ELR (cell line): ENCODE results near the gene RAPGEF4.

Experiments
- DNase-seq: peaks from one replicate; pipeline ENCODE4 v3.0.0-alpha.2; 2015; ENCODE audit warnings: low read depth

RAPGEF4 gene

DNA sequence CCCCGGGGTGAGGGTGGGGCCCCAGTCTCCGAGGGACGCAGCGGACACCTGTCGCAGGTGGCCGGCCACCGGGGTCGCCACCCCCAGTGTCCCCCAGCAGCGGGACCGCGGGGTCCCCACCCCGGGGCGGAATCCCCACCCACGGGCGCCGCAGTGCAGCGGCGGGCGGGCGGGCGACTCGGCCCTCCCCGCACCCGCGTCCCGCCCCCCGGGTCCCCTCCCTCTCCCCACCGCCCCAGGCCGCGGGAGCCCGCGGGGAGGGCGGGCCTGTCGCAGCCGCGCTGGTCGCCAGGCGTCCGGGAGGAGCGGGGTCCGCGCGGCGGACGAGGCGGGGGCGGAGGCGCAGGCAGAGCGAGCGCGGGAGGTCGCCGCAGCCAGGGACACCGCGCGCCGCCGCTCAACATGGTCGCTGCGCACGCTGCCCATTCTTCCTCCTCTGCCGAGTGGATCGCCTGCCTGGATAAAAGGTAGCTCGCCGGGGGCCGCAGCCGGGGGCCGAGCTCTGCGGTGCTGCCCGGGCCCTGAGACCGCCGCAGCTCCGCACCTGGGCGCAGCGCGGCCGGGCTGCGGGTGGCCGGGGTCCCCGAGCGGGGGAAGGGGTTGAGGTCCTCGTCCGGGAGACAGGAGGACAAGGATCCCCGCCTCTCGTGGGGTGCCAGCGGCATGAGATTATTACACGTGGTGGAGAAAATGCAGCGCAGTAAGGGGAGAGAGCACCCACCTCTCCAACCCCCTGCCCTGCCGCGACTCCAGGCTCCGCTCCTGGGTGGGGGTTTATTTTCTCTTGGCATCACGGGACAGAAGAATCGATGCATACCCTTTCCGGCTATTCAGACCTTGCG is at the start of gene RAPGEF4:
TSS of gene RAPGEF4 (plus strand) at position 264 of the 842 bp plus-strand sequence. CDS start at position 403, 139 bp downstream.
- peak; percentile 8 for DNase-seq

DNA sequence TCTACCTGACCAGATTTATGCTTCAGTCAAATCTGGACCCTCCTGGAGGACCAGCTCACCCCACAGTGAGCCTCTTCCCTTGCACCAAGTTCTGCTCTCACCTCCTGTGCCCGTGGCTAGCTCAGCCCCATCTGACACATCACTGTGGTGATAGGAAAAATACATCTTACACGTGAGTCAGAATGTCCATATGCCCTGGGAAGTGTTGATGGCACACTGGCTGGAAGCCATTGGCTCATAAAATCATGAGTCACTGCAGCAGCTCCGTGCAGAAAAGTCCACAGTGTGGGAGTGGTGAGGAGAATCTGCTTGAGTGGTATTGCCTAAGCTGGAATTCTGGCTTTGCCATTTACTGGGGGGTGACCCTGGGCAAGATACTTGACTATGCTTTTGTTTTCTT is 42.6 kb upstream of the RAPGEF4 start:
- DNase-seq, result peak; percentile 98

DNA sequence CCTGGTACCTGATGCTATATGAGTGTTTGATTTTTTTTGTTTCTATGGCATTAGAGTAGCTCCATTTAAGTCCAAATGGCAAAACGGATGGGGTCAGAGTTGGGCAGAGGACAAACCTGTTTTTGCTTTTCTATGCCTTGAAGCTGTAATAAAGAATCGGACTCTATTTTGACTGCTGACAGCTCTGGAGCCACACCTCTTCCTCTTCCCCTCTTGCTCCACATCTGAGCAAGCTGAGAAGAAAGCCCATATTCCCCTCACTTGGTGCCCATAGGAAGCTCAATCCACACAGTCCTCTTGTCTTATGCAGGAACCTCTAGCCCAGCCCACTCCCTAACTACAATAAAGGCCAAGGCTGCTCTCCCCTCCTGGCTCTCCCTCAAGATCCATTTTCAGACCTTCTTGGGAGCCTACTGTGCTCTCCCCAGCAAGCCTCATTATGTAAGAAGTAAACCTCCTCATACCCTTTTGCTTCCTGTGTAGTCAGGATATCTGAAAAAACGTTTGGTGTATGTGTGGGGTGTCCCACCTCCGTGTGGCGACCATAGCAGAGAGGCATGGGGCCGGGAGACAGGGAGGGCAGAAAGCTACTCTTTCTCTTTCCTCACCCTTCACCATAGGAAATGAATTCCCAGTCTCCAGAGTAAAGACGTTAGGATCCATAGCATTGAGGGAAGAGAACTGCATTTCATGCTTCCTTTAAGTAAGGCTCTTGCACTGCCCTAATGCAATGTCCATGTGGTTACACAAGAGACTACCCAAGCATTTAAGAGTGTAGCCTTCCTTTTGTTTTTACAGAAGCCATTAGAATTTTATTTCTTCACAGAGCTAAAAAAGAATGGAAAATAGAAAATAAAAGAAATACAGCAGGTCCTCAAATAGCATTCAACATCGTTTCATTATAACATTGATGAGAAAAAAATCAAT is 41.9 kb upstream of the RAPGEF4 start:
- DNase-seq, result peak; percentile 29

DNA sequence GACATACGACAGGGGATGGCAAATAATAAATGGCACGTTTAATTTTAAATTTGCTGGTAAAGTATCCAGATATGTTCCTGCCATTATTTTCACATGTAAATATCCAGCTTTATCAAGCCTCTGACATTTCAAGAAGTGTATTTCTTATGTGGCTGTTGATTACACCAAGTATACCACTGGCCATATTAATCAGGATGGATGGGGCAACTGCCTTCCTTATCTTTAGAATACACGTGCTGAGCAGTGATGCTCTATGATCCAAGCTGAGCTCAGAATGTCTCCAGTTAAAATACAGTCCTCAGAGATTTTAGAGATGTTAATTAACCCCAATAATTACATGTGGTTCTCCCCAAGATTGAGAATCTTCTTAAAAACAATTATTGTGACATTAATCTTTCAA is 38.3 kb upstream of the RAPGEF4 start:
- no peak for DNase-seq

DNA sequence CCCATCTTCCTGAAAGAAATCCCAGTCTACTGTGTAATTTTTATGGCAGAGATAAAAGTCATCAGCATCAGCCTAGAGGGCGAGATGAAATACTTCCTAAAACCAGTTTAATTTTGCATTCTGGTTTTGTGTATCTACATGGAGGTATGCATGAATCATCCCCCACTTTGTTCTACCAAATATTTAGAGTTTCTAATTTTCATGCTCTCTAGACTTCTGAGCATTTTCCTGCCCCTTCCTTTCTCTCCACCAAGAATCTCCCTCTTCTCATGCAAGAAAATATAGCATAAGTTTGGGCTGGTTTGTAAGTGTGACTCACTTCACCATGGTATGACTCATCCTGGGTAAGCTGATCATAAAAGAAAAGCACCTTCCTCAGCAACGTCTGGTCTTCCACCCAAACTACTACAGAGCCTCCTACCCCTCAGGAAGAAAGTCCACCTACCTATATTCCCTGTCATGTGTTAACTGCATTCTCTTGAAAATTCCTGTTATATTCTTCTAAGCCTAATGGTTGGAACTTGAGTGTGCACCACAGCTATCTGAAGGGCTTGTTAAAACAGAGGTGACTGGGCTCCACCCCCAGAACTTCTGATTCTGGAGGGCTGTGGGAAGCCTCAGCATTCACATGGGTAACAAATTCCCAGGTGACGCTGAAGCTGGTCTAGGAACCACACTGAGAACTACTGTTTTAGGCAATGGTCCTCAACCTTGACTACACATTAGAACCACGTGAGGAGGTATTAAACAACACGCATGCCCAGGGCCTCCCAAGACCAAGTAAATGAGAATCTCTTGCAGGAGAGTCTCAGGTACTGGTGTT is 37.4 kb upstream of the RAPGEF4 start:
- DNase-seq, result peak; percentile 97

DNA sequence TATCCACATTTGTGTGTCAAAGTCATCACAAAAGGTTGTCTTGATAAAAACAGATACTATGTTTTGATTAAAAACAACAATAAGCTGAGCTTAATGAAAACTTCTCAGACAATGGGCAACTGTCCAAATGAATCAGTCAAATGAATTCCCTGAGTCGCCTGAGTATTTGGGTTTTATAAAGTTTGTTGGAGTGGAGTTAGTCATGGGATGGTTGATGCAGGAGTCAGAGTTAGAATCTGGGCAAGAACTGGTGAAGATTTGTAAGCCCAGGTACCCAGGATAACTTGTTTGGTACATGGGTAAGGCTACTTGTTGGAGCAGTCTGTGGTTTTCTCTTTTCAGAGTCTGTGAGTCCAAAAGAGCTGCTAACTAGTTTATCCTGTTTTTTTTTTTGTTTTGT is 34.4 kb upstream of the RAPGEF4 start:
- DNase-seq, result peak; percentile 95

DNA sequence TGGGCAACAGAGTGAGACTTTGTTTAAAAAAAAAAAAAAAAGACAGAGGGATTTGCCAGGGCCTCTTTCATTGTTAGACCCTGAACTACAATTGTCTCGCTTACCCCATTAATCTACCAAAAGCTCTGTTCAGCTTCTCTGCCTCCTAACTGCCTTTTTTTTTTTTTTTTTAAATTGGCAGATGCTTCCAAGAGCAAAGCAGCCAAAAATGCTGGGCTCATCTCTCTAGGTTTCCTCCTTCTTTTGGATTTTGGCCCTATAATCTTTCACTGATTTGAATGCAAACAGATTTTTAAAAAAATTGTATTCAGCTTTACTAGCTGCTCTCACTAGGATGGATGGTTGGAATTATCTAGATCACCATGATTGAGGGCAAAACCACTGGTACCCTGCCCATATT is 33.2 kb upstream of the RAPGEF4 start:
- no peak for DNase-seq

DNA sequence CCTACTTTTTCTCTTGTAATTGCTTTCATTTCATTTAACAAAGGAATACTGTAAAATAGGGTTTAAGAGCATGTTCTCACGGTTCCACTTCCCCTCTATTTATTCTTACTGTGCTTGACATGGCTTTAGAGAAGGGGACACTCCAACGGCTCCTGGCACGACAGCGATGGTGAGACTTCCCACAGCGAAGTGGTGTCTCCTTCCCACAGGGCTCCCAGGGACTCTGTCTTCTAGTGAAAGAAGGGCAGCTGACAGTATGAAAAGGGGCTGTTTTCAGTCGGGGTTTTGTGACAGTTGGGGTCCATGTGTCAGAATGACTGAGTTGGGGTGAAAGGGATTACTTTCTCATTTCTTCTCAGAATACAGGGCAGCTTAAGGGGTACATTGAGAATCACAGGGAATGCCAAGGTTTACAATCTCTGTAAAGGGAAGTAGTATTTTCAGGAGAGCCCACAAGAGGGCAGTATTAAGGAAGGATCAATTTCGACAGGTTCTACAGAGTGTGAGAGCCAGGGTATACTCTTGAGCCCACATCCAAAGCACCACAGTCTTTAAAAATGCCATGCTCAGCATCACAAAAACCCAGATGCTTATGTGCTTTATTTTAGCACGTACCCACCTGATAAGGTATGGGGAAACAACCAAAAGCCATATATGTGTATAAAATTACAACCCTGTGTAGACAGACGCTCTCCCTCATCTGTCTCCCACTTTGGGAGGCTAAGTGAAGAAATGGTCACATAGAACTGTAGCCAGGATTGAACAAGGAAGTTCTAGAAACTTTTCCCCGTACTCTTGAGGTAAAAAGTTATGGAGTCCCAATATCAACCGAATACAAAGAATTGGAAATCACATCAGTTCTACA is 31.3 kb upstream of the RAPGEF4 start:
- DNase-seq, result peak; percentile 67

DNA sequence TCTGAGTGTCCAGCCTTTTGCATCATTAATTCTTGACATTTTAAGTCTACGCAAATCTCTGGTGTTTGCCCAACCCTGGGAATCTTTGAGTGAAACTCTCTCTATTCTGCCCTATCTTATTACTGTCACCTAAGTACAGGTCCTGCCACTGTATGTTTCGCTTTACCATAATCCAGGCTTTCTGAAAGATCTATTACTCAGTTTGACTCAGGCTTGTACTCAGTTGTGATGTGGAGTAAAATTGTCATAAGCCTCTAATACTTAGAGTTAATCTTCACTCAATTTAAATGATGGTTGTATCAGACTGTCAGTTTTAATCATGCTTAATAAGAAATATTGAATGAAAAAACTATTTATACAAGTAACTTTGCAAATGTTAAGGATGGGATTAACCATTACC is 30.3 kb upstream of the RAPGEF4 start:
- DNase-seq, result no peak

DNA sequence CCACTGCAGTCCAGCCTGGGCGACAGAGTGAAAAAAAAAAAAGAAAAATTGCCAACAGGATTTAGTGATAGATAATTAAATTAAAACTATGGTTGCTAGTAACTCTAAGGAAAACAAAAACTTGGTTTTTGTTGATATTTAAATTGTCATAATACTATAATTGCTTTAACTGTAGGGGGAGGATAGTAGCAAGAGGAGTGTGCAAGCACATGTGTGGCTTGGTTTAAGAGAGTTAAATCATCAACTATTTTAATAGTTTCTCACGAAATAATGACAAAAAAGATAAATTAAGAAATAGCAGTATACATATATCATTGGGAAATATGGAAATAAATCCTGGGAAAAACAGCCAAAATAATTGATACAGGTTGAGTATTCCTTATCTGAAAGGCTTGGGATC is 27.4 kb upstream of the RAPGEF4 start:
- DNase-seq, result no peak

DNA sequence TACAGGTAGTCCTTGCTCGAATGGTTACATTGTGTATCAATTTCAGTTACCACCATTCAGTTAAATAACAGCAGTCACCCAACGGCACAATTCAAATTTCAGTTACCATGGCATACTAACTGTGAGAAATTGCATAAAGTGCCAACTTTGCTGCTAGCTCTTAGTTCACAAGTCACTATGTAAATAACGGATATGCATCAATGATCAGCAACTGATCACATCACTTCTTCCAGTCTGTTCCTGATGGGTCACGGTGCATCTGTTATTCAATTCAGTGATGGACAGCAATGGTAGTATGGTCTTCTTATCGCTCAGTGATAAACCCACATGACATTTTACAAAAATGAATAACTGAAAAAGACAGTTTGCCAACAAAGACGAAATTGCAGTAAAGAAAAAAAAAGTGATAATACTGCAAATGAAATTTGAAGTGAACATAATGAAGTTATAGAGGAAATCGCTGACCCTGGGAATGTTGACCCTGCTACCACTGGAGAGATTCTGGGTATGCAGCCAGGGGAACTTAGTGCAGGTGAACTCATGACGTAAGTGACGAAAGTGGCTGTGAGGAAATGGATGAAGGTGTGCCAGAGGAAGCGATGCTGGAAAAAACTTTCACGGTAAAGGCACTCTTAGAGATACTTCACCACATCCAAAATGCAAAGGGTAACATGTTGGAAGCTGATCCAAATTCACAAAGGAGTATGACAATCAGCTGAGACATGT is 25.9 kb upstream of the RAPGEF4 start:
- no peak for DNase-seq

DNA sequence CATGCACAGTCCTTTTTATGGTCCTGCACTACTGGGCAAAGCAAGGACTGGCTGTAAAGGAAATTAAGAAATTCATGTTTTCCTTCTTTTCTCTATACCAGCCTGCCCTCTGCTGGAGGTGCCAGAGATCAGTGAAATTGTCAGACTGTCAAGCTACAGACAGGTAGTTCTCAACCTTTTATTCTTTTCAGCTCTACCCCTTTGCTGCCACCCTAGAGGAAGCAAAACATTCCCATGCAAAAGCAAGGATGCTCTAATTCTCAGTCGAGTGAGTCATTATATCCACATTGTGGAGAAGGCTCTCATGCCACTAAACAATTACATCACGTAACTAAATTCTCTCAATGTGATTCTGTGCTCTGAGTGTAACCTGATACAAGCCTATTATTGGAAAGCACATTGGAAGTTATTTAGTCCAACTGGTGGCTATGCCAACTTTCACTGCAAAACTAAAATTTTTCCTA is 25.0 kb upstream of the RAPGEF4 start:
- DNase-seq, result peak; percentile 86

DNA sequence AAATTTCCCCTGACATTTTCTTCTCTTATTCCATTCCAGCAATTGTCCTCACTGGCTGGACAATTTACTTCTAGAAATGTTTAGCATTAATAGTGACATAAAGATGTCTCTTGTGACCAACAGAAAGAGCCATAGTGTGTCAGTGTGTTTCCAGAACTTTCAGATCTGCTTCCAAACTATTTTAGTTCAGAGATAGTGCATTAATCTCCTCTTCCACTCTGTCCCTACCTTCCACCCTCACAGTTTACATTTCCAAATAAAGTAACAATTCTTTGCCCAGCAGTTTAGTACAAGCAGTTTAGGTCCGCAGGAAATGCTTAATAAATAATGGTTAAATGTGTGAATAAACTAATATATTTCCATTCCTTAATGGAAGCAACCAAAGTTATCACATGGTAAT is 24.5 kb upstream of the RAPGEF4 start:
- DNase-seq, result no peak

DNA sequence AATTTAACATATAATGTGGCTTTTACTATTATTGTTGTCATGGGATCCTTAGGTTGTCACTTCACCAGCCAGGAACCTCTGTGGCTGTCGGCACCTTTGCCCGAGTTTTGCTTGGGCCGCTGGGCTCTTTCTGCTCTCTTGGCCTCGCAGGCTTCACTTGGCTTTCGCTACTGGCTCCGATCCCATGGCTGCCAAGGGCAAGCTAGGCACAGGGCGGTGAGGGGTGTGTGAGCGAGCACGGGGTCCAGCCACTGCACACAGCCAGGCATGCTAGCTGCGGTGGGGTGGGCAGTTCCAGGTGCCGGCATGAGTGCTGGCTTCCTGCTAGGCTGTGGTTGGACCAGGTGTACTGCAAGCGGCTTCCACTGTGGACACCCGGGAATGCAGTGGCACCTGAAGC is 23.4 kb upstream of the RAPGEF4 start:
- no peak for DNase-seq

DNA sequence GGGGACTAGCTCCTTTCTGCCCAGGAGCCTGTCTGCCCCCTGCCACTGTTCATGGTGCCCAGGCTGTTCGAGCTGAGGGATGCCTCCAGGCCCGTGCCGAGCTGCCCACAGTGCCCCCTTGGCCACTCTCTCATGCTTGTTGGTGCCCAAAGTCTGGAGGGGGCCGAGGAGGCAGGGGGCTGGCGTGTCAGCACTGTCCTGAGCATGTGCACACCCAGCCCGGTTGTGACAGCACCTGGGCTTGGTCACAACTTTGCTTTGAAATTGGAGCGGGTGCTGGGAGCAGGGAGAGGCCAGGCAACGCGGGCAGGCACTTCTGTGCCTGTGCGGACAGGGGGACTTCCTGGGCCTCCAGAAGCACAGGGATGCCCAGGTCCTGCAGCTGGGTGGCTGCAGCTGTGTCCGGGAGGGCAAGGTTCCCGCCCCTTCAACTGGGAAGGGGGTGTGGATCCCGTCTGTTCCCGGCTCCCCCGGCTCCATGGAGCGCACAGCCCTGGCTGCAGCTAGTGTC is 22.2 kb upstream of the RAPGEF4 start:
- DNase-seq, result no peak

DNA sequence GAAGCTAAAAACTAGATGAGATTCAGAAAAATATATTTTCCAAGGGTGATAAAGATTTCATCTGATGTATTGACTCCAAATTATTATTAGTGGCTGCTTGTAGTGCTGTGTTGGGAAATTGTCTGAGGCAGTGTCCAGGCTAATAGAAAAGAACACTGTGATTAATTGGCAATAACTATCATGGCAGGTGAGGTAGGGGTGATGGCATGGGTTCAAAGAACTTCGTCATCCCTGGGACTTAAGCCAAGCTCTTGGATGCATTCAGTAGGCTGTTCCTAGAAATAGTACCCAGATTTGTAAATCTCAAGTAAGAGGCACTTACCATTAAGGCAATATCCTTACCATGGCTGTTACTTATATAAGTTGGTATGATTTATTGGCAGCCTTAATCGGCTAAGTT is 13.2 kb upstream of the RAPGEF4 start:
- no peak for DNase-seq

DNA sequence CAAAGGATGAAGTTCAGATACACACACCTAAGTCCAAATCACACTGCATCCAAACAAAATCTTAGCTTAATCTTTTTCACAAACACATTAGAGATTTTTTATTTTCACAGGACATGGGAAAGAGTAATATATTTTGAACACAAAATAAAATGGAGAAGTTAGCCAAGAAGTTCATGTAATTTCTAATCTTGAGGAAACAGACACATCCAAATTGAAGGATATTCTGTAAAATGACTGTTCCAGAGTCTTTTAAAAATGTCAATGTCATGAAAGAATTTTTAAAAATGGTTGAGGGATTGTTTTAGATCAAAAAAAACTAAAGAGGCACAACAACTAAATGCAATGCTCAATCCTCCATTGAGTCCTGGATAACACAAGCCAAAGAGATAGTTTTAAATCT is 12.4 kb upstream of the RAPGEF4 start:
- no peak for DNase-seq

DNA sequence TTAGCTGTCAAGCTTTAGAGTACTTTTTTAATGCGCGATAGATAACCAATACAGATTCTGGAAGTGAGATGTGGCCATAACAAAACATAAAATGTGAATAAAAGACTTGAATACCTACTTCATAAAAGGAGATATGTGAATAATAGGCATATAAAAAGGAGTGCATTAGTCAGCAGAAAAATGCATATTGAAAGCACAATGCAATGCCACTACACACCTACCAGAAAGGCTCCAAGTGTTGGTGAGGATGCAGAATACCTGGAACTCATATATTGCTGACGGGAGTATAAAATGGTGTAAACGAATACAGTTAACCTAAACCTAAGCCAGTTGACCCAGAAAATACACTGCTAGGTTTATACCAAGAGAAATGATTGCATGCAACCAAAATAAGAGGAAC is 10.9 kb upstream of the RAPGEF4 start:
- DNase-seq, result no peak

DNA sequence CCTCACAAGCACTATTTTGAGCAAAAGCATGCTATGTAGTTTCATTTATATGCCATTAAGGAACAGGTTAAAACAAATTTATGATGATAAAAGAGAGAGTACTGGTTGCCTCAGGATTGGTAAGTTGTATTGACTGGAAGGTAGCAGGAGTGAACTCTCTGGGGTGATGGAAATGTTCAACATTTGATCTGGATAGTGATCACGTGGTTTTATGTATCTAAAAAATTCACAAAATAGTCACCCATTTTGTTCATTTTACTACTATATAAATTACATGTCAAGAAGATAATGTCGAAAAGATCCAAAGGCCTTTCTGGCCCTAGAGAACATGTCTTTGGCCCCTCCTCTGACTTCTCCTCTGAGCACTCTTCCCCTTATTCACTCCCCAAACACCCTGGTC is 10.4 kb upstream of the RAPGEF4 start:
- DNase-seq, result no peak

DNA sequence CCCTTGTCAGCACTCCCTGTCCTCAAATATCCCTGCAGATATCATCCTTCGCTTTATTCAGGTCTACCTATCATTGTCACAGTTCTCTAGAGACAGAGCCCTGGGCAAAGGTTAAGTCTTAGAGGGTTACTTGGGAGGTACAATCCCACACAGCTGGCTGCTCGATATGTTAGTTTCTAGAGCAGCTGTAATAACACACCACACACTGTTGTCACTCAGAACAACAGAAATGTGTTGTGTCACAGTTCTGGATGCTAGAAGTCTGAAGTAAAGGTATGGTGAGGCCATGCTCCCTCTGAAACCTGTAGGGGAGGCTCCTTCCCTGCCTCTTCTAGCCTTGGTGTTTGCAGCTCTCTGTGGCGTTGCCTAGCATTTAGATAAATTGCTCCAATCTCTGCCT is 9.9 kb upstream of the RAPGEF4 start:
- no peak for DNase-seq
